ENCODE measurements around the gene ZNG1A. TPM values are rescaled to one million over a fixed set of nuclear protein-coding genes. Genes with fewer than 3 reads are reported as not detected.
A peak's percentile ranks its signal among the peaks of the same experiment; 100 is the strongest.

Gene ZNG1A
- total and polyA plus RNA-seq, 9 of the 15 experiments (the other 6 are each of a cell fraction or from before 2014, with no cell fraction given) = 20.7 to 90.6 (median 41.7) TPM

- 0 out of 2 replicates have a peak, but pooled peaks have one; percentile 33 for TF ChIP-seq GATAD2B (IDR thresholded peaks at IDR 0.05; ENCODE audit: borderline replicate concordance)
- TF ChIP-seq U2AF1 (optimal IDR thresholded peaks at IDR 0.05; ENCODE audit: low read depth, low read length) = peak; percentile 81
- peak; percentile 75 to 82; a peak in 2 of 4 replicates for TF ChIP-seq NONO (IDR thresholded peaks at IDR 0.05; ENCODE audit: low read depth in 2 of 2, low read length in 1 of 2)
- TF ChIP-seq CCNT2 (IDR thresholded peaks at IDR 0.05; ENCODE audit: borderline replicate concordance, extremely low read depth, insufficient read length, low read depth, low read length) = peak; percentile 77
- no peak for TF ChIP-seq ZNF232 (CRISPR knock-in tag; IDR thresholded peaks at IDR 0.05)
- peak; percentile 18; the same call in 1 of the 2 replicates for TF ChIP-seq ETV5 (CRISPR knock-in tag; IDR thresholded peaks at IDR 0.05; ENCODE audit: low read depth)
- peak; percentile 42 for TF ChIP-seq PRPF4 (IDR thresholded peaks at IDR 0.05; ENCODE audit: insufficient read depth, low read depth, low read length, poor library complexity, severe bottlenecking)
- TF ChIP-seq FUS (optimal IDR thresholded peaks at IDR 0.05; ENCODE audit: low read depth, low read length) = peak; percentile 56
- no peak for TF ChIP-seq BRD9 (IDR thresholded peaks at IDR 0.05; ENCODE audit: low read depth, partially characterized antibody)
- TF ChIP-seq ETV6 (IDR thresholded peaks at IDR 0.05; ENCODE audit: borderline replicate concordance in 1 of 2, low read depth in 2 of 2, low read length in 1 of 2) = no peak
- no peak for TF ChIP-seq ETV6 (CRISPR knock-in tag; IDR thresholded peaks at IDR 0.05; ENCODE audit: borderline replicate concordance)
- no peak for TF ChIP-seq LEF1 (IDR thresholded peaks at IDR 0.05)
- TF ChIP-seq VEZF1 (CRISPR knock-in tag; IDR thresholded peaks at IDR 0.05) = peak; percentile 18; the same call in 1 of the 2 replicates
- TF ChIP-seq CTCFL (IDR thresholded peaks at IDR 0.05; ENCODE audit: borderline replicate concordance, insufficient read depth, low read depth, low read length, poor library complexity, severe bottlenecking) = peak; percentile 39
- TF ChIP-seq SIN3B (IDR thresholded peaks at IDR 0.05; ENCODE audit: low read depth) = no peak
- peak; percentile 69 for TF ChIP-seq SUPT5H (IDR thresholded peaks at IDR 0.05)
- peak; percentile 48; the same call in 1 of the 2 replicates for TF ChIP-seq MYC (IDR thresholded peaks at IDR 0.05; ENCODE audit: low read depth, low read length)
- TF ChIP-seq MYC (CRISPR knock-in tag; IDR thresholded peaks at IDR 0.05; ENCODE audit: borderline replicate concordance, low read depth) = no peak
- TF ChIP-seq GMEB1 (CRISPR knock-in tag; IDR thresholded peaks at IDR 0.05) = 0 out of 2 replicates have a peak, but pooled peaks have one; percentile 5
- TF ChIP-seq TOE1 (IDR thresholded peaks at IDR 0.05; ENCODE audit: borderline replicate concordance) = 0 out of 2 replicates have a peak, but pooled peaks have one; percentile 3
- TF ChIP-seq TOE1 (CRISPR knock-in tag; IDR thresholded peaks at IDR 0.05; ENCODE audit: borderline replicate concordance, low read depth) = no peak
These were observed 36.0 kb upstream of the ZNG1A start, which contains the start of gene DOCK8 (continued) for GRCh38 chr9:214648-215493.
